Measurements from ENCODE around the gene TUBG1. TPM values are rescaled to one million over a fixed set of nuclear protein-coding genes. Genes with fewer than 3 reads are reported as not detected.
A peak's percentile ranks its signal among the peaks of the same experiment; 100 is the strongest.

The TUBG1 gene
- total and polyA plus RNA-seq, 10 of the 15 experiments (the other 5 are each of a cell fraction or from before 2014, with no cell fraction given): 40.0 to 256 (median 107) TPM

DNA sequence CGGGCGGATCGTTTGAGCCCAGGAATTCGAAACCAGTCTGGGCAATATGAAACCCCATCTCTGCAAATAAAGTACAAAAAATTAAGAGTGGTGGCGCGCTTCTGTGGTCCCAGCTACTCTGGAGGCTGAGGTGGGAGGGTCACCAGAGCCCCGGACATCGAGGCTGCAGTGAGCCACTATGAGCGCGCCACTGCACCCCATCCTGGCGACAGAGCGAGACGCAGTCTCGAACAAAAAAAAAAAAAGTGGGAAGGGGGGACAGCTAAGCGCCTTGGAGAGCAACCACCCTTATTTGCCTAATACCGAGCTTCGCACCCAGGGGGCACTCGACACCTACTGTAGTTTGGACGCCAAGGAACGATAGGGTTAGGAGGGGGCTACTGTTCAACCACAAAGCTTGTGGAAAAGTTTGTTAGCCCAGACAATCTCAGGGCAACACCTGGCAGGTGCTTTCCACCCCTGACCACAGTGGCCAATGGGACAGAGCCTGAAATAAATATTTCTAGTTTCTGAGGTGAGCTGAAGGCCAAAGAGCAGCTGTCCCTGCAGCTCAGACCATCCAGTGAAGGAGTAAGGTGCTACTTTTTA lies 31.1 kb upstream of the TUBG1 start (continued):
- no peak for TF ChIP-seq NFXL1 (IDR thresholded peaks at IDR 0.05; ENCODE audit: borderline replicate concordance)
- TF ChIP-seq EZH2 (IDR thresholded peaks at IDR 0.05; ENCODE audit: borderline replicate concordance, control insufficient read depth, low read depth, low read length): no peak
- TF ChIP-seq MEF2A (IDR thresholded peaks at IDR 0.05; ENCODE audit: insufficient read depth, low read depth, low read length): peak; percentile 92
- no peak for TF ChIP-seq RCOR1 (conservative IDR thresholded peaks at IDR 0.05; ENCODE audit: low read depth, low read length)
- peak in 1 of 2 experiments; percentile 87; a peak in 2 of 4 replicates for TF ChIP-seq EP300 (IDR thresholded peaks at IDR 0.05; ENCODE audit: borderline replicate concordance in 1 of 2, control insufficient read depth in 1 of 2, low read depth in 2 of 2, low read length in 2 of 2)
- TF ChIP-seq, protein P1, sequence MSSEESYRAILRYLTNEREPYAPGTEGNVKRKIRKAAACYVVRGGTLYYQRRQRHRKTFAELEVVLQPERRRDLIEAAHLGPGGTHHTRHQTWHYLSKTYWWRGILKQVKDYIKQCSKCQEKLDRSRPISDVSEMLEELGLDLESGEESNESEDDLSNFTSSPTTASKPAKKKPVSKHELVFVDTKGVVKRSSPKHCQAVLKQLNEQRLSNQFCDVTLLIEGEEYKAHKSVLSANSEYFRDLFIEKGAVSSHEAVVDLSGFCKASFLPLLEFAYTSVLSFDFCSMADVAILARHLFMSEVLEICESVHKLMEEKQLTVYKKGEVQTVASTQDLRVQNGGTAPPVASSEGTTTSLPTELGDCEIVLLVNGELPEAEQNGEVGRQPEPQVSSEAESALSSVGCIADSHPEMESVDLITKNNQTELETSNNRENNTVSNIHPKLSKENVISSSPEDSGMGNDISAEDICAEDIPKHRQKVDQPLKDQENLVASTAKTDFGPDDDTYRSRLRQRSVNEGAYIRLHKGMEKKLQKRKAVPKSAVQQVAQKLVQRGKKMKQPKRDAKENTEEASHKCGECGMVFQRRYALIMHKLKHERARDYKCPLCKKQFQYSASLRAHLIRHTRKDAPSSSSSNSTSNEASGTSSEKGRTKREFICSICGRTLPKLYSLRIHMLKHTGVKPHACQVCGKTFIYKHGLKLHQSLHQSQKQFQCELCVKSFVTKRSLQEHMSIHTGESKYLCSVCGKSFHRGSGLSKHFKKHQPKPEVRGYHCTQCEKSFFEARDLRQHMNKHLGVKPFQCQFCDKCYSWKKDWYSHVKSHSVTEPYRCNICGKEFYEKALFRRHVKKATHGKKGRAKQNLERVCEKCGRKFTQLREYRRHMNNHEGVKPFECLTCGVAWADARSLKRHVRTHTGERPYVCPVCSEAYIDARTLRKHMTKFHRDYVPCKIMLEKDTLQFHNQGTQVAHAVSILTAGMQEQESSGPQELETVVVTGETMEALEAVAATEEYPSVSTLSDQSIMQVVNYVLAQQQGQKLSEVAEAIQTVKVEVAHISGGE (CRISPR knock-in tag; IDR thresholded peaks at IDR 0.05): no peak
- TF ChIP-seq, protein P2, sequence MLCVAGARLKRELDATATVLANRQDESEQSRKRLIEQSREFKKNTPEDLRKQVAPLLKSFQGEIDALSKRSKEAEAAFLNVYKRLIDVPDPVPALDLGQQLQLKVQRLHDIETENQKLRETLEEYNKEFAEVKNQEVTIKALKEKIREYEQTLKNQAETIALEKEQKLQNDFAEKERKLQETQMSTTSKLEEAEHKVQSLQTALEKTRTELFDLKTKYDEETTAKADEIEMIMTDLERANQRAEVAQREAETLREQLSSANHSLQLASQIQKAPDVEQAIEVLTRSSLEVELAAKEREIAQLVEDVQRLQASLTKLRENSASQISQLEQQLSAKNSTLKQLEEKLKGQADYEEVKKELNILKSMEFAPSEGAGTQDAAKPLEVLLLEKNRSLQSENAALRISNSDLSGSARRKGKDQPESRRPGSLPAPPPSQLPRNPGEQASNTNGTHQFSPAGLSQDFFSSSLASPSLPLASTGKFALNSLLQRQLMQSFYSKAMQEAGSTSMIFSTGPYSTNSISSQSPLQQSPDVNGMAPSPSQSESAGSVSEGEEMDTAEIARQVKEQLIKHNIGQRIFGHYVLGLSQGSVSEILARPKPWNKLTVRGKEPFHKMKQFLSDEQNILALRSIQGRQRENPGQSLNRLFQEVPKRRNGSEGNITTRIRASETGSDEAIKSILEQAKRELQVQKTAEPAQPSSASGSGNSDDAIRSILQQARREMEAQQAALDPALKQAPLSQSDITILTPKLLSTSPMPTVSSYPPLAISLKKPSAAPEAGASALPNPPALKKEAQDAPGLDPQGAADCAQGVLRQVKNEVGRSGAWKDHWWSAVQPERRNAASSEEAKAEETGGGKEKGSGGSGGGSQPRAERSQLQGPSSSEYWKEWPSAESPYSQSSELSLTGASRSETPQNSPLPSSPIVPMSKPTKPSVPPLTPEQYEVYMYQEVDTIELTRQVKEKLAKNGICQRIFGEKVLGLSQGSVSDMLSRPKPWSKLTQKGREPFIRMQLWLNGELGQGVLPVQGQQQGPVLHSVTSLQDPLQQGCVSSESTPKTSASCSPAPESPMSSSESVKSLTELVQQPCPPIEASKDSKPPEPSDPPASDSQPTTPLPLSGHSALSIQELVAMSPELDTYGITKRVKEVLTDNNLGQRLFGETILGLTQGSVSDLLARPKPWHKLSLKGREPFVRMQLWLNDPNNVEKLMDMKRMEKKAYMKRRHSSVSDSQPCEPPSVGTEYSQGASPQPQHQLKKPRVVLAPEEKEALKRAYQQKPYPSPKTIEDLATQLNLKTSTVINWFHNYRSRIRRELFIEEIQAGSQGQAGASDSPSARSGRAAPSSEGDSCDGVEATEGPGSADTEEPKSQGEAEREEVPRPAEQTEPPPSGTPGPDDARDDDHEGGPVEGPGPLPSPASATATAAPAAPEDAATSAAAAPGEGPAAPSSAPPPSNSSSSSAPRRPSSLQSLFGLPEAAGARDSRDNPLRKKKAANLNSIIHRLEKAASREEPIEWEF (IDR thresholded peaks at IDR 0.05; ENCODE audit: insufficient replicate concordance, low read depth, low read length): no peak
- TF ChIP-seq ZNF384 (IDR thresholded peaks at IDR 0.05; ENCODE audit: borderline replicate concordance, low read depth, low read length): peak; percentile 75; the same call in 1 of the 2 replicates
- no peak for TF ChIP-seq SPI1 (IDR thresholded peaks at IDR 0.05; ENCODE audit: borderline replicate concordance, insufficient read depth, low read depth, low read length)
- TF ChIP-seq, protein P3, sequence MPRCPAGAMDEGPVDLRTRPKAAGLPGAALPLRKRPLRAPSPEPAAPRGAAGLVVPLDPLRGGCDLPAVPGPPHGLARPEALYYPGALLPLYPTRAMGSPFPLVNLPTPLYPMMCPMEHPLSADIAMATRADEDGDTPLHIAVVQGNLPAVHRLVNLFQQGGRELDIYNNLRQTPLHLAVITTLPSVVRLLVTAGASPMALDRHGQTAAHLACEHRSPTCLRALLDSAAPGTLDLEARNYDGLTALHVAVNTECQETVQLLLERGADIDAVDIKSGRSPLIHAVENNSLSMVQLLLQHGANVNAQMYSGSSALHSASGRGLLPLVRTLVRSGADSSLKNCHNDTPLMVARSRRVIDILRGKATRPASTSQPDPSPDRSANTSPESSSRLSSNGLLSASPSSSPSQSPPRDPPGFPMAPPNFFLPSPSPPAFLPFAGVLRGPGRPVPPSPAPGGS (IDR thresholded peaks at IDR 0.05; ENCODE audit: borderline replicate concordance, insufficient read depth, low read depth, low read length, poor library complexity, severe bottlenecking): peak; percentile 46
